EH (cell line): ENCODE results near the gene ATP5PO.
A peak's percentile ranks its signal among the peaks of the same experiment; 100 is the strongest.
"Not testable (repeated sequence)": the region's sequence is repeated elsewhere in the genome, so short reads cannot be mapped to it uniquely, and the experiment has no call there.

Source experiments
- DNase-seq: peaks from one replicate; pipeline ENCODE4 v3.0.0-alpha.2; 2015; ENCODE audit warnings: low read depth

The ATP5PO gene

DNA sequence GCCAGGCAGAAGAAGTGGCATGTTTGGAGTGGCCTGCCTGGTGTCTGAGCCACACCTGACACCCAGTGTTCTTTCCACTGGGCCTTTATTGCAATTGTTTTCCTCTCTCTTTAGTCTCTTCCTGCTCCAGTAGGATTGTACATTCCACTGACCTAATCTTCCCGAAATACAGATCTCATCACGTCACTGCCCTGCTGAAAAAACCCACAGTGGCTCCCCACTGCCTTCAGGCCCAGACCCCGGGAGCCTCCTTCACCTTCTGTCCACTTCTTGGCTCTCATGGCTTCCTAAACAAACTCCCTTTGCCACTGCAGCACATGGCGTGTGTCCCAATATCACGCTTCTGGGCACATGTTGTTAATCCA is 25.3 kb upstream of the ATP5PO start:
- peak; percentile 70 for DNase-seq

DNA sequence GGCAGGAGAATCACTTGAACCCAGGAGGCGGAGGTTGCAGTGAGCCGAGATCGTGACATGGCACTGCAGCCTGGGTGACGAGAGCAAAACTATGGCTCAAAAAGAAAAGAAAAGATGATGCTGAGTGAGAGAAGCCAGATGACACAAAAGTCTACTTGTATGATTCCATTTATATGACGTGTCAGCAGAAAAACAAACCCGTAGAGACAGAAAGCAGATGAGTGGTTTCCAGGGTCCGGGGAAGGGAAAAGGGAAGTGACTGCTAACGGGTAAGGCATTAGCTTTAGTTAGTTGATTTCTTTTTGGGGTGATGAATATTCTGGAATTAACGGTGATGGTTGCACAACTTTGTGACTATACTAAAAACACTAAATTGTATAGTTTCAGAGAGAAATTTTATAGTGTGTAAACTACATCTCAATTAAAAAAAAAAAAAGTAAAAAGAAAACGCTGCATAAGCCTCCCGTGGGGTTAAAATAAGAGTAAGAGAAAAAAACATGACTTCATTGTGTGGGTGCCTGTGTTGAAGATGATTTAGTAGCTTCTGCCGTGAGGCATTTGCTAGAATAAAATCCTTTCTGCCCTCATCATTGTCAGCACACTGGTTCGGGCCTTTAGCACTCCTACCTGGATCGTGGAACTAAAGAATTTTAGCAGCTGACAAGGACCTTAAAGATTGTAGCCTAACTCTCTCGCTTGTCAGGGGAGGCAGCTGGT is 24.7 kb upstream of the ATP5PO start:
- peak; percentile 87 for DNase-seq

DNA sequence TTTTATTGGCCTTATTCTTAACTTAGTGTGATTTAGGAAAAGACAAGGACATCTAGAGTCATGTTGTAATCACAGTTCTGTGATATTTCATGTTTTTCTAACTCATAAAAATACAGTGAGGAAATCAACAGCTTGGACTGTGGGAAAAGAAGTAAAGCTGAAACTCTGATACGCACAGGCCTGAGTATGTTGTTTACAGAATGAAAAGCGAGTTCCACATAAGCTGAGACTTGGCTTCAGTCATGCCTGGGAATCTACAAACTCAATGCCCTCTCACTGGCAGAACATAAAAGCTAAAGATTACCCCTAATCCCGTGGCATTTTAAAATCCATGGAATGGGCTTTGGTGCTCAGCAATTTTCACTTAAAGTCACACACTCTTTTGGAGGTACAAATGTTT is 23.6 kb upstream of the ATP5PO start:
- DNase-seq, result no peak

DNA sequence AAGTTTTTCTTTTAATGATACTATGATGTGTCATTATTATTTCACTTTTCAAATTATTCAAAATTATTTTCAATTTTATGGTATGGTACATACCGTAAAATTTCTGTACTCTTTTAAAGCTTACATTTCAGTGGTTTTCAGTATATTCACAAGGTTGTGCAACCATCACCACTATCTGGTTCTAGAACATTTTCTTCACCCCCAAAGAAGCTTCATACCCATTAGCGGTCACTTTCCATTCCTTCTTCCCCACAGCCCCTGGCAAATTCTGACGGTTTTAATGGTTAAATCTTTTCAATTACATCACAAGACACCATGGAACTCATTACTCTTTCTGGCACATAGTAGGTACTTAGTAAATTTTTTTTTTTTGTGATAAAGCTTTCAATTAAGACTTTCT is 22.8 kb upstream of the ATP5PO start:
- no peak for DNase-seq

DNA sequence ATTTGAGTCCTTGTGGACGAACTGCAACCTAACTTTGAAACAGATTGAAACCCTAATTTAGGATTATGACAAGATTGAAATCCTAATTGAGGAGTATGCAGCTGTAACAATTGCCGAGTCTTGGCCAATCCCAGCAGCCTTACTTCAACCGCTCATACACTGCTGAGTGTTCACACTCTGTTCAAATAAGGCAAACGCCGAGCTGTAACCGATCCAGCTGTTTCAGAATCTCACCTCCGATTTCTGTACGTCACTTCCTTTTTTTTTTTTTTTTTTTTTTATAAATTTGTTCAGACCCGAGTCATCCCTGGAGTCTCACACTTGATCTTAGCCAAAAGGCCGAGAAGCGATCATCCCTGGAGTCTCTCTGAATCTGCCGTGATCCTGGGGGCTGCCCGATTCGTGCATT is 22.3 kb upstream of the ATP5PO start:
- DNase-seq, result no peak

DNA sequence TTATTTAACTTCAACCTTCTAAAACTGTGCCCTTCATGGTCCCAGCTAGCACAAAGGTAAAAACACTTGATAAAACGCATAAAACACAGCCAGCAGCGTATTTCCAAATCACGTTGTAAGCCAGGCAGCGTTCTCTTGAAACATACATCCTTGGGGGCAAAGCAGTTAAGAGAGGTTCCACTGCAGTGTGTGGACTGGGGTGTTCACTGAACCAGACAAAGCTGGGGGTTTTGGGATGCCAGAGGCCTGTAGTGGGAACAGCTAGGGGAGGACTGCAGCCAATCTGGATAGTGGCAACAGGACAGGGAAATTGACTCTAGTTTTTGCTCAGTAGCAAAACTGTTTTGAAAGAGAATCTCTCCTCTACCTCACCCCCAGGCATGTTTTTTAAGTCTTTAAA is 21.5 kb upstream of the ATP5PO start:
- no peak for DNase-seq

DNA sequence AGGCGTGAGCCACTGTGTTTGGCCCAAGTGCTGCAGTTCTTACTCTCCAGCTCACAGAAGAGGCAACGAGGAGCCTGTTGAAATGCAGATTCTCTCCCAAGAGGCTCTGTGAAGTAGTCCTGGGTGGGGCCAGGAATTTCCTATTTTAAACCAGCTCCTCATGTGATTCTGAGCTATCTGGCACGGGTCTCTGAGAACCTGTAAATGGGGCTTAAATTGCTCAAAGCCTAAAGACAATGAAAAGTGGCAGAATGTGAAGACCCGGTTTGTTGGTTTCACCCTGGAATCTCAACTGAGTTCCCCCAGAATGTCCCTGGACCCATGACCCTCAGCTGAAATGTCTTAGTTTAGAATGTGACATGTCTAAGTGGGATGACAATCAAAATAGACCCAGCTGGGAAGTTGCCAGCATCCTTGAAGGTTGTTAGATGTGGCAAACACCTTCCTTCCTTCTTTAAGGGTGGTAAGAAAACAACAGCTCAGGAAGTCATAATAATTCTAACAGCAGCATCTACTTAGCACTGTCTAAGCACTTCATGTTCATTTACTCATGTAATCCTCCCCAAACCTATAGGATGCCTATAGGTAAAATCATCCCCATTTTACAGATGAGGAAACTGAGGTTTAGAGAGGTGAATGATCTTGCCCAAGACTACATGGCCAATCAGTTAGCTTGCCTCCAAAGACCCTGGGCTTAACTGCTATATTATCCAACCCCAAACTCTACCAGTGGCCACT is 20.9 kb upstream of the ATP5PO start:
- peak; percentile 11 for DNase-seq

DNA sequence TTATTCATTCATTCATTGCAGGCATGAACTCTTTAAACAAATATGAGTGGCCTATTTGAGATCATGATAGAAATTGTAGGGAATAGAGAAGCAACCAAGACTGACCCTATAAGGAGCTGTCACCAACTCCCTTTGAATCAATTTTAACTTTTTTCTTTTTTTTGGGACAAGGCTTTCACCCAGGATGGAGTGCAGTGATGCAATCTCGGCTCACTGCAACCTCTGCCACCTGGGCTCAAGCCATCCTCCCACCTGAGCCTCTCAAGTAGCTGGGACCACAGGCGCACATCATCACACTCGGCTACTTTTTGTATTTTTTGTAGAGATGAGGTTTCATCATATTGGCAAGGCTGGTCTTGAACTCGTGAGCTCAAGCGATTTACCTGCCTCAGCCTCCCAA is 17.1 kb upstream of the ATP5PO start:
- no peak for DNase-seq

DNA sequence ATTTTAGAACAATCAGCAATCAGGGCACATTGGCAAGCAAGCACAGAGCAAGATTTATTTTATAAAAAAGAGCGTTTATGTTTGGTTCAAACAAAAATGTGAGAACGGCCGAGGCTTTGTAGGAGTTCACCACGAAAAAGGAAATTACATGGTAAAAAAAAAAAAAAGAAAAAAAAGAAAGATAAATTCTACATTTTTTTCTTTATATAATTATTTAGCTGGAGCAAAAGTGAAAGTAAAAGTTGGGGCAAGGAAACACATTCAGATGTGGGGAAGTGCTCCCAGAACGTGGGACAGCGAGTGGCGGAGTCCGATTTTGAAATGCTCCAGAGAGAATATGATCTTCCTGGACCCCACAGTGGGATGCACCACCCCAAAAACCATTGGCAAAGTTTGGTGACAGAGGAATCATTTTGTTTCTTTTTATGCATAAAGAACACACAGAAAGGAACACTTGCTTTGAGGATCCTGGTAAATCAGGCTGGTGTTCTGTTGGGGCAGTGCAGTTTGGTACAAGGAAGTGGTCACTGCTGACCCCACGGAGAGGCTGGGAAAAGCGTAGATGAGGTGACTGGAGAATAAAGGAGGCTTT is 16.3 kb upstream of the ATP5PO start:
- DNase-seq, result peak; percentile 13

DNA sequence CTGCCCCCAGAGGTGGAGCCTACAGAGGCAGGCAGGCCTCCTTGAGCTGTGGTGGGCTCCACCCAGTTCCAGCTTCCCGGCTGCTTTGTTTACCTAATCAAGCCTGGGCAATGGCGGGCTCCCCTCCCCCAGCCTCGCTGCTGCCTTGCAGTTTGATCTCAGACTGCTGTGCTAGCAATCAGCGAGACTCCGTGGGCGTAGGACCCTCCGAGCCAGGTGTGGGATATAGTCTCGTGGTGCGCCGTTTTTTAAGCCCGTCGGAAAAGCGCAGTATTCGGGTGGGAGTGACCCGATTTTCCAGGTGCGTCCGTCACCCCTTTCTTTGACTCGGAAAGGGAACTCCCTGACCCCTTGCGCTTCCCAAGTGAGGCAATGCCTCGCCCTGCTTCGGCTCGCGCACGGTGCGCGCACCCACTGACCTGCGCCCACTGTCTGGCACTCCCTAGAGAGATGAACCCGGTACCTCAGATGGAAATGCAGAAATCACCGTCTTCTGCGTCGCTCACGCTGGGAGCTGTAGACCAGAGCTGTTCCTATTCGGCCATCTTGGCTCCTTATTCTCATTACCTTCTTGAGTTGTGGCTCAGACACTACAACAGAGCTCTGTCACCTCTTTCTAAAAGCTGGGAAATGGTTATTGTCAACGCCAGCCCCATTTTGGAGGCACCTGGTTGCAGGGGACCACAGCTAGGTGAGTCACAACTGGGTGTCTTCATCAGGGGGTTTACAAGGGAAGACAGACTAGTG is 15.6 kb upstream of the ATP5PO start:
- DNase-seq, result not testable (repeated sequence)

DNA sequence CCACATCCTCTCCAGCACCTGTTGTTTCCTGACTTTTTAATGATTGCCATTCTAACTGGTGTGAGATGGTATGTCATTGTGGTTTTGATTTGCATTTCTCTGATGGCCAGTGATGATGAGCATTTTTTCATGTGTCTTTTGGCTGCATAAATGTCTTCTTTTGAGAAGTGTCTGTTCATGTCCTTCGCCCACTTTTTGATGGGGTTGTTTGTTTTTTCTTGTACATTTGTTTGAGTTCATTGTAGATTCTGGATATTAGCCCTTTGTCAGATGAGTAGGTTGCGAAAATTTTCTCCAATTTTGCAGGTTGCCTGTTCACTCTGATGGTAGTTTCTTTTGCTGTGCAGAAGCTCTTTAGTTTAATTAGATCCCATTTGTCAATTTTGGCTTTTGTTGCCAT is 10.6 kb upstream of the ATP5PO start:
- DNase-seq, result not testable (repeated sequence)

DNA sequence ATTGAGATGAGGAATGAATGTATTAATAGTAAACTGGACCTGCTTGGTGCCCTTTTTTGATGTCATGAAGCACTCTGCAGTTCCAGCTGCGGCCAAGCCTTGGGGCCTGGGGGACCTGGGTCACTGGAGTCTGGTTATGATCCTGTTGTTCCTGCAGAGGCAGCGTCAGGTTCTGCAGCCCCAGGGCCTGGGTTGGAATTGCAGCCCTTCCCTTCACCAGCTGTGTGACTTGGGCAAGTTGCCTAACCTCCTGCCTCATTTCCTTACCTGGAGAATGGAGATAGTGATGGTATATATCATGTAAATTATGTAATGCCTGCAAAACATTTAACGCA is 9.1 kb upstream of the ATP5PO start:
- DNase-seq, result no peak

DNA sequence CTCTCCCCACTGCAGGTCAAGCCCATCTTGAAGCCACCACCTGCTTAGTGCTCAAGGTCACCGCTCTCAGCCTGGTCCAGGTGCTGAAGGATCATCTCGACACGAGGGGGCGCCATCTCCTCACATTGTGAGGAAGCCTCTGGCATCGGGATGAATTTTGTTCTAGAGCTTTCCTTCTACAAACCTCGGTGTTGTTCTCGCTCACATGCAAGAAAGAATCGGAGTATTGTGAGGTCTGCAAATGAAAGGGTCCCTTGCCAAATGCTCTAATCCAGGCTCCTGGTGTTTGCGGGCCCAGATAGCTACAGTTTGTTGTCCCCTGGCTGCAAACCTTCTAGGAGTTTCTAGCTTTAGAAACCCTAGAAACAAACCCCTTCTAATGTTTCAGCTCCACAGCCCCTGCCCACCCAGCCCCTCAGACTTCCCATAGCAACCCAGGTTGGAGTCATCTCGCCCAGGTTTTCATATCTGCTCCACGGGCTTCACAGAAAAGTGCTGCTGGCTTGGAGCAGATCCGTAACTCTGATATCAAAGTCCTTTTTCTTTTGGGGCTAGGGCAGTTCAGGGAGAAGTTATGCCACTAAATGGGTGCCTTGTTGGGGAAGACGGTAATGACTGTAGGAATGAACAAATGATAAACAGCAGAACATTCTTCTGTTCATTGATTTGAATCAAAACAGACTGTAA is 8.6 kb upstream of the ATP5PO start:
- DNase-seq, result peak; percentile 78

DNA sequence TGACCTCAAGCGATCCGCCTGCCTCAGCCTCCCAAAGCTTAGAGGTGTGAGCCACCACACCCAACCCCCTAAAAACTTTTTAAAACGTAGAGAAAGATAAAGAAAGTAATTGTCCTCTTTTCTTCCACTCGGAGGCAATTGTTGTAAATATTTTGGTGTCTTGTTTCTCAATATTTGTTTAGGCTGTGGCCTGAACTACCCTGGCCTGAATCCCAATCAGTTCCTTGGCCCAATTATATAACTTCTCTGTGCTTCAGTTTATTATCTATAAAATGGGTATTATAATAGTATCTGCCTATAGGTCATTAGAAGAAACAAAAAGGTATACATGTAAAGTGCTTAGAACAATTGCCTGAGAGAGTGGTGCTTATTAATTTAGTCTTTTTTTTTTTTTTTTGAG is 1.8 kb upstream of the ATP5PO start:
- DNase-seq, result no peak

DNA sequence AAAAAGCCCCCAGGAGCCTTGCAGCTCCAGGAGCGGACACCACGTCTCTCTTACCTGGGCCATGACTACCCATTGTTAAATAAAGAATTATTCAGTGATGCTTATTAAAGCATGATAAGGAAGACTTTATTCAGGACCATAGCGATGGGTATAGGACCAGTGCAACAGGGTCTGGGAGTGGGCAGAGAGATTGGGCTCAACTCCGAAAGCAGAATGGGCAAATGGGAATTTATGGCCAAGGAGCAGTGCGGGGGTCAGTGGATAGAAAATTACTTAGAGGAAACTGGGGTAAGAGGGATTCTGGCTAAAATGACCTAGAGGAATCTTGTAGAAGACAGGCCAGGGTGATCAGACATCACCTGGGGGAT is 580 bp upstream of the ATP5PO start:
- no peak for DNase-seq

DNA sequence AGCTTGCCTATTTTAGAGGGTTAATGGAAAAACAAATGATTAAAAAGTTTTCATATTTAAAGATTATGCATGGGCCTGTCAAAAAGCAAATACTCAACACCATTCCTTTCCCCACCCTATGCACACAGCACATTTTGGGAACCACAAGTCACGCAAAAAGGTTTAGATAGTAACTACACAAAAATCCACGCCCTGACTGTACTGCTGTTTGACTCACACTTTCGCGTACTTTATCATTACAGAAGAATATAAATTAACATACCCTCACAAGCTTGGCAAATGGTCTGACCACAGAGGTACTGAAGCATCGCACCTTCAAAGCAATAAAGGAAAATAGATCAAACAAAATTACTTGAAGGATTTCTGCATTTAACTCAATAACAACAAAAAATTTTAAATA is 1.4 kb downstream of the ATP5PO start:
- DNase-seq, result no peak

DNA sequence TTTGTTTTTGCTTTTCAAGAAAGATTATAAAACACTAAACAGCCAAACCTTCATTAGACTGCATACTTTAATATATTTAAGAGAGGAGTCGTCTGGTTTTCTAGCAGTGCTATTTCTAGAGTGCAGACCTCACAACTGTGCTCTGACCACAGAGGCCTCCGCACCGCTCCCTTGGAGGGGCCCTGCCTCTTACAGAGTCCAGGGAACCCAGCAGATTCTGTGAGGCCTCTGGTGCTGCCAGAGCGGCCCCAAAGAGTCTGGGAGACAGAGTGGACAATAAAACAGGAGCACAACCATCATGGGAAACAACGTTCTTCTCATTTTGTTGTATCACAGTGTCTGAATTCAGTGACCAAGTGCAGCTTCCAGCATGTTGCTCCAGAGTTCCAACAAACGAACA is 5.8 kb downstream of the ATP5PO start:
- DNase-seq, result no peak

DNA sequence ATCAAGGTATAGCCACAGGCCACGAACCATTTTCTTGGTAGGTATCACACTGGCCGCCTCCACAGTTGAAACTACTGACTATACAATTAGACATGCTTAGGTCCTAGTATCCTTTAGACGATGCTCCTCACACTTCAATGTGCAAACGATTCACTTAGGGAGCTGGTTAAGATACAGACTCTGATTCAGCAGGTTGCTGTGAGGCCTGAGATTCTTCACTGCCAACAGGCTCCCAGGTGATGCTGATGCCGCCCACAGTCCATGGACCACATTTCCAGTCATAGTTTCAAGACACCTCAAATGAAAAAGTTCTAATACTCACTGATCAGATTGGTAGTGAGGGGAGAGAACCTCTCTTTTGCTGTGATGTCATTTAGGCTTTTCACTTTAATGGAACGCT is 6.8 kb downstream of the ATP5PO start:
- DNase-seq, result no peak

DNA sequence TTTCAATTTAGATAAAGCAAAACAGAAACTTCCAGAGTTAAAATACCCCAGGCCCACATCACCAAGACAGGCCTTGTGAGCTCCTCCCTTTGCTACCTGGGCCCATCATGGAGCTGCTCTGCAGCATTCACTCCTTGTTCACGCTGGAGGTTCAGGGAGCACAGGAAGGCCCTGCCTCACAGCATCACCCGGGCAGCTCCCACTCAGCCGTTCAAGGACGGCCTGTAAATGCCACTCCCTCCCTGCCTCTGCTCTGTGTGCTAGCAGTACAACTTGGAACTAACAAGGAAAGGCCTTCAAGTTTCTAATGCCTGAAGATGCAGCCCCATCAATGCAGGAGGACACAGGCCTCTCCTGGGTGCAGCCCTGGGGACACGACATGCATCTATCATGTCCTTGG is 11.6 kb downstream of the ATP5PO start:
- DNase-seq, result no peak

DNA sequence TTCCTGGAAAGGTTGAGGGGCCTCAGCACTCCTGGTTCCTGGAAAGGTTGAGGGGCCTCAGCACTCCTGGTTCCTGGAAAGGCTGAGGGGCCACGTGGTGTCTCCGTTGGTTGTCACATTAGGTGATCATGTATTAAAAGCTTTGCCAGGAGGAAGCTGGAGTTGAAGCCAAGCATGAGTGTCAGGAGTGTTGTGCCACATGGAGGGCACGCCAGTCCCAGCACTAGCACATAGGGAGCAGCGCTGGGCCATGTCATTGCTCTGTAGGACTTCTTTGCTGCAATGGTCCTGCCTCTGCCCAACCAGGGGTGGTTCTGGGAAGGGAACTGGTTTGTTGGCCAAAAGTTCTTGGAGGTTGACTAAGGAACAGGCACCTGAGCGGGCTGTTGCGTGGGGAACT is 13.3 kb downstream of the ATP5PO start:
- DNase-seq, result no peak

DNA sequence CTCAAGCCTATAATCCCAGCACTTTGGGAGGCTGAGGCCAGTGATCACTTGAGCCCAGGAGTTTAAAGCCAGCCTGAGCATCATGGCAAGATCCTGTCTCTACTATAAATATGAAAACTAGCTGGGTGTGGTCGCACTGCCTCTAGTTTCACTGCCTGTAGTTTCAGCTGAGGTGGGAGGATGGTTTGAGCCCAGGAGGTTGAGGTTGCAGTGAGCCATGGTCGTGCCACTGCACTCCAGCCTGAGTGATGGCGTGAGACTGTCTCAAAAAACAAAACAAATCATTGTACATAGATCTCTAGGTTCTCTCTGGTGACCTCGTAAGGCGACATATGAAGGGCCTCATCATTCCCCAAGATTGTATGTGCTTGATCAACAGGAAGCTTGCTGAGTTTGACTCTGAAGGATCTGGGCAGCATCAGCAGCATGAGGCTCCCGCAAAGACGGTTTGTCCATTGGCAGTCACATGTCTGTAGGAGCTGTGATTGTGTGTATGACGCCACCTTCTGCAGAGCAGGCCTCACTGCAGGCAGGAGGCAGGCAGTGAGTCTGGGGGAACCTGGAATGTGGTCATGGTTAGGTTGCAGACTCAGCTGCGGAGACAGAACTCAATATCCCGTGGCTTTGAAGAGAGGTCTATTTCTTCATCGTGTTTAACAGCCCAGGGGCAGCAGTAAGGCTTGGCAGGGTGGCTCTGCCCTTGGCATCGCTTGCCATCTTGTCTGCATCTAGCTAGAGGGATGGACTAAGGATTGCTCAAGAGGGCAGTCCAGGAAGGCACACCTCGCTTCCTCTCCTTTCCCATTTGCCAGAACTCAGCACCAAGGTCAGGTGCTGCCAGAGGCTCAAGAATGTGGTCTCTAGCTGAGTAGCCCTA is 14.0 kb downstream of the ATP5PO start:
- DNase-seq, result peak; percentile 70
